ENCODE data around the gene AJAP1.
"Not testable (repeated sequence)": the region's sequence is repeated elsewhere in the genome, so short reads cannot be mapped to it uniquely, and the experiment has no call there.

The AJAP1 gene

DNA sequence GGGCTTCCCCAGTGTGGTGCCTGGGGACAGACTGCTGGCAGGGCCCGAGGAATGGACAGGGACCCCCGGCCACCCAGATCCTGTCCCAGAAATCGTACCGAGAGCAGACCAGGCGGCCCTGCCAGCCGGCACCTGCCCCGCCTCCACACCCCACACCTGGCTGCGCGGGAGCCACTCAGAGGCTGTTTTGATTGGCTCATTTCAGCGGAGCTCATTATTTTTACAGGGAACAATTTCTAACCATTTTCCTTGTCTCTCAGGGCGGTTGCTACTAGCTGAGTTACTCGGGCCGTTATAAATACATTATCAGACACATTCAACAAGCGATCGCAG is 39.3 kb upstream of the AJAP1 start:
- H3K27ac ChIP-seq: 0 out of 2 replicates have a peak overlapping the region, but pooled peaks have one; percentile 1
- no peak for TF ChIP-seq ZFX (IDR thresholded peaks at IDR 0.05)
- TF ChIP-seq, protein P1, sequence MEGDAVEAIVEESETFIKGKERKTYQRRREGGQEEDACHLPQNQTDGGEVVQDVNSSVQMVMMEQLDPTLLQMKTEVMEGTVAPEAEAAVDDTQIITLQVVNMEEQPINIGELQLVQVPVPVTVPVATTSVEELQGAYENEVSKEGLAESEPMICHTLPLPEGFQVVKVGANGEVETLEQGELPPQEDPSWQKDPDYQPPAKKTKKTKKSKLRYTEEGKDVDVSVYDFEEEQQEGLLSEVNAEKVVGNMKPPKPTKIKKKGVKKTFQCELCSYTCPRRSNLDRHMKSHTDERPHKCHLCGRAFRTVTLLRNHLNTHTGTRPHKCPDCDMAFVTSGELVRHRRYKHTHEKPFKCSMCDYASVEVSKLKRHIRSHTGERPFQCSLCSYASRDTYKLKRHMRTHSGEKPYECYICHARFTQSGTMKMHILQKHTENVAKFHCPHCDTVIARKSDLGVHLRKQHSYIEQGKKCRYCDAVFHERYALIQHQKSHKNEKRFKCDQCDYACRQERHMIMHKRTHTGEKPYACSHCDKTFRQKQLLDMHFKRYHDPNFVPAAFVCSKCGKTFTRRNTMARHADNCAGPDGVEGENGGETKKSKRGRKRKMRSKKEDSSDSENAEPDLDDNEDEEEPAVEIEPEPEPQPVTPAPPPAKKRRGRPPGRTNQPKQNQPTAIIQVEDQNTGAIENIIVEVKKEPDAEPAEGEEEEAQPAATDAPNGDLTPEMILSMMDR (conservative IDR thresholded peaks at IDR 0.05): no peak

DNA sequence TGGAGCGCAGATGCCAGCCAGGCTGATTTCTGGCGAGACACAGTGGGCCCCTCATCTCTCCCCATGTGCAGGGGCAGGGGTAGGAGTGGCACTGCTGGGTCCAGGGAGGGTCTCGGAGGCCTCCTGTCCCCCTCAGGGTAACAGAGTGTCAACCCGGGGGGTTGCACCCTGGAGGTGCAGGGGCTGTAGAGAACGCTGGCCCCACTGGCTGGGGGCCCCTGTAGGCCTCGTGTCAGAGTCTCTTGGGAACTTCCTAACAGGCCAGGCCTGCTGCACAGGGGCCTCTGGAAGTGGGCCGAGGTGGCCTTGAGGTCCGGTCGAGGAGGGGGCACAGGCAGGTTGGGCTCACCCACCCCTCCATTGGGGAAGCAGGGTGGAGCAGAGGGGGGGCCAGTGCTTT is 38.9 kb upstream of the AJAP1 start:
- TF ChIP-seq ZFX (IDR thresholded peaks at IDR 0.05): no peak
- TF ChIP-seq, protein P1 (conservative IDR thresholded peaks at IDR 0.05): no peak
- no peak overlapping the region for H3K27ac ChIP-seq

DNA sequence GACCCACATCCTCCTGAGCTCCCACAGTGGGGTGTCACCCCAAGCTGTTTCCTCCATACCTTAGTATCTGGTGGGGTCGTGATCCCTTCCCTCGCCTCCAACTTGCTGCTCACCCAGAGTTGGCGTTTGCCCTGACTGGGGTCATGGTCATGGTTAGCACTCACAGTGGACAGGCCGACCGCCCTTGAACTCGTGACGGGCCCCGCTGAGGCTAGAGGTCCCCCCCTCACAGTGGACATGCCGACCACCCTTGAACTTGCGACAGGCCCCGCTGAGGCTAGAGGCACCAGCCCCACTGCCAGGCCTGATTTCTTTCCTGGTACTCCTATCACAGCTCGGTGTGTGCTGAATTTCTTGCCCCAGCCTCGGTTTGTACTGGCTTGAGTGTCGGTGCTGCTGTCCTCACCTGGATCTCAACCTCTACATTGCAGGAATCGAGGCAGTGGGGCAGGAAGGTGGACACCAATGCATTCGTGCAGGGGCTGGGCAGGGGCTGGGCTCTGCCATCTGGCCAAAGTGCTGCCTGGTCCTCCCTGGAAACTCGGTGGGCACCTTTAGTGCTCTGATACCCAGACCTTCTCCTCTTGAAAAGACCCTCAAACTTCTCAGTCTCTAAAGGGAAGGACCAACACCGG is 37.5 kb upstream of the AJAP1 start:
- TF ChIP-seq ZFX (IDR thresholded peaks at IDR 0.05): no peak
- TF ChIP-seq, protein P1 (conservative IDR thresholded peaks at IDR 0.05): no peak
- no peak overlapping the region for H3K27ac ChIP-seq

DNA sequence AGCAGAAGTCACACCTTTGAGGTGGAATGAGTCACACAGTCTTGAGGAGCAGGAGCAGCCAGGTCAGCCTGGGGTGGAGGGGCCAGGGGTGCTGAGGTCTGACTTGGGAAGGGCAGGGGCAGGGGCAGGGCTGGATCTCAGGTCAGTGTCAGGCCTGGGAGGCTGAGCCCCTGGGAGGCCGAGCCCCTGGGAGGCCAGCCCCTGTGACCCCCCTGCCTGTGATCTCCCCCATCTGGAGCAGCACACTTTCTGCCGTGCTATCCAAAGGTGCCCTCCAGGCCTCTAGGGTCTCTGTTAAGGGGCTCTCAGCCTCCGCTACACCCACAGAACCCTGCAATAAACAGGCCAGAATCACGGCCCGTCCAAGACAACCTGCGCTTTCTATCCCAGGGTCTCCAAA is 36.9 kb upstream of the AJAP1 start:
- TF ChIP-seq, protein P1 (conservative IDR thresholded peaks at IDR 0.05): no peak
- no peak for TF ChIP-seq ZFX (IDR thresholded peaks at IDR 0.05)
- no peak overlapping the region for H3K27ac ChIP-seq

DNA sequence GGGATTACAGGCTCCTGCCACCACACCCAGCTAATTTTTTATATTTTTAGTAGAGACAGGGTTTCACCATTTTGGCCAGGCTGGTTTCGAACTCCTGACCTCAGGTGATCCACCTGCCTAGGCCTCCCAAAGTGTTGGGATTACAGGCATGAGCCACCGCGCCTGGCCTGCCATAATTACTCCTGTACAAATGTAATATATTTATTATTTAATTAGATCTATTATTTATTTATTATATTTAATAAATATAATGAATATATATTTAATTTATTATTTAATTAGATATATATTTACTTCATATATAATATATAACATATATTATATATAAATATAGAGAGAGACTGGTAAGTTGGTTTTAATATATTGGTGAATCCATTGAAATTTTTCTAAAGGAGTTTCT is 35.6 kb upstream of the AJAP1 start:
- H3K27ac ChIP-seq: not testable (repeated sequence)

DNA sequence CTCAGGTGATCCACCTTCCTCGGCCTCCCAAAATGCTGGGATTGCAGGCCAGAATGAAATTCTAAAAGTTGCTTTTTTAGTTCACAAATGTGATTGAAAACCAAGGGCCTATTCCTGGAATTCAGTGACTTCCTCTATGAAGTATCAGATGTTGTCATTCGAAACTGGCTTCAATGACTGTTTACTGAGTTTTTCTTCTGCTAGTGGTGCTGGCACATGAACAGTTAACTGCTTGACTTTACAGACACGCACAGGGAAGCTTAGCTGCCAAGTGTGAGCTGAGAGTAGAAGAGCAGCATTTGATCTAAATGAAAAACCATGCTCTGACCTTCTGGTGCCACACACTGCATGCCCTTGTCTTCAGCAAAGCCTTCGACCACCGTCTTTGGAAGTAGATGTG is 32.8 kb upstream of the AJAP1 start:
- H3K27ac ChIP-seq: no peak overlapping the region
- TF ChIP-seq, protein P1 (conservative IDR thresholded peaks at IDR 0.05): no peak
- no peak for TF ChIP-seq ZFX (IDR thresholded peaks at IDR 0.05)

DNA sequence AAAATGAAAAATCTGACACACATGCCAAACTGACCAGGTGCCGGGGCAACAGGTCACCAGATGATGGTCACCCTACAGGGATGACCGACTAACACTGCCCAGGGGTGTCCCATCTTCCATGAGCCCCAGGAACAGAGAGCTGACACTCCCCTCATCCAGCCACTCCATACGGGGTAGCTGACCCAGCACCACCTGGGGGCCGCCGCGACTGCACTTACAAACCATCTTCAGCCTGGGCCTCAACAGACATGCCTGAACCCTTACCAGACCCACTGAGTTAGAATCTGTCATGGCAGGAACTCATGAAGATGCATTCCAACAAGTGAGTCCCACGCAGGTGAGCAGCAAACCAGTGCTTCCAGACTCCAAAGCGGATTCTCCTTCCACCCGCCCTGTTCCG is 31.6 kb upstream of the AJAP1 start:
- TF ChIP-seq, protein P1 (conservative IDR thresholded peaks at IDR 0.05): no peak
- TF ChIP-seq ZFX (IDR thresholded peaks at IDR 0.05): no peak

DNA sequence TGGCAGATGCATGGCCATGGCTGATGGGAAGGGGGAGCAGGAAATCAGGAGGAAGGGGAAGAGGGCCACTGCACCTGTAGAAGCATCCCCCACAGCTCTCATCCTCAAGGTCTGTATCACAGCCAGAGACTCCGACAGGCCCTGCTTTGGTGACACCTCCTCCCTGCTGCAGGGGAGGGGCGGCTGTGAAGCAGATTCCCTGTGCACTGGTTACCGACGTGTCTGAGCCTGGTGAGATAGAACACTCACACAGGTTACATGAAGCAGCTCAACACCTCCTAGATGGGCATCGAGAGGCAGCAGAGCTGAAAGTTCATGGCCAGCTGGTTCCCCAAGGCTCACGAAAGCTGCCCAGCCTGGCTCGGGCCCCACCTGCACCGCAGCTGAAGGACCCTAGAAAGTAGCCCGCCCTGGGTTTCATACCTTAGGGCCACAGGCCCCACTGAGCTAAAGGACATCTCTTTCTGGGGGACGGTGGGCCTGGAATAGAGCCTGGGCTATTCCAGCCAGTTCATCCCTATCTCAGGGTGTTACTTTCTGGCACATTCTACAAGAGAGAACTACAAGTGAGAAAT is 30.2 kb upstream of the AJAP1 start:
- H3K27ac ChIP-seq: no peak overlapping the region
- TF ChIP-seq, protein P1 (conservative IDR thresholded peaks at IDR 0.05): no peak
- TF ChIP-seq ZFX (IDR thresholded peaks at IDR 0.05): no peak

More for the DNA sequence above, 31.6 kb upstream of the AJAP1 start:
- H3K27ac ChIP-seq: no peak overlapping the region
